ENCODE results near the gene LBH. TPM values are rescaled to one million over a fixed set of nuclear protein-coding genes. Genes with fewer than 3 reads are reported as not detected.

Gene LBH
- total RNA-seq, 2 experiments from 2014 or later: 118 to 123 TPM

- ChIA-PET POLR2A (no interaction called here), CTCF (no interaction called here)
These were observed 46.2 kb downstream of the LBH start for GRCh38 chr2:30277582-30277981.

GRCh38 chr2:30278419-30278818, 47.1 kb downstream of the LBH start:
- POLR2A ChIA-PET: no interaction called here
- CTCF ChIA-PET: no interaction called here

GRCh38 chr2:30280596-30281434, 49.5 kb downstream of the LBH start:
- ChIA-PET POLR2A (no interaction called here), CTCF (no interaction called here)

- ChIA-PET CTCF (no interaction called here), POLR2A (no interaction called here)
These were observed 50.7 kb downstream of the LBH start for GRCh38 chr2:30282081-30282480.

GRCh38 chr2:30282721-30283120, 51.4 kb downstream of the LBH start:
- ChIA-PET CTCF (no interaction called here), POLR2A (no interaction called here)

GRCh38 chr2:30283931-30284565, 52.7 kb downstream of the LBH start:
- CTCF ChIA-PET: no interaction called here
- POLR2A ChIA-PET: interaction anchor here (0.6 kb wide), 1 partner anchor 17 kb away, joined by 3 read pairs; no protein-coding TSS in a partner anchor

- CTCF ChIA-PET: interaction anchor here (1.0 kb wide), 1 partner anchor 49 kb away, joined by 4 read pairs; no protein-coding TSS in a partner anchor
- POLR2A ChIA-PET: no interaction called here
These were observed 54.4 kb downstream of the LBH start for GRCh38 chr2:30285758-30286157.

GRCh38 chr2:30287190-30287840, 56.0 kb downstream of the LBH start:
- CTCF ChIA-PET: interaction anchor here (1.1 kb wide), 1 partner anchor 78 kb away, joined by 3 read pairs; no protein-coding TSS in a partner anchor
- POLR2A ChIA-PET: interaction anchor here (0.7 kb wide), 1 partner anchor 56 kb away, joined by 6 read pairs; the partner anchor contains the start of gene LBH

- ChIA-PET POLR2A (interaction anchor here (1.1 kb wide), 1 partner anchor 94 kb away, joined by 3 read pairs; no protein-coding TSS in a partner anchor), CTCF (interaction anchor here (1.1 kb wide), 1 partner anchor 79 kb away, joined by 3 read pairs; no protein-coding TSS in a partner anchor)
These were observed 56.7 kb downstream of the LBH start for GRCh38 chr2:30287857-30288513.

- ChIA-PET CTCF (interaction anchor here (1.1 kb wide), 1 partner anchor 80 kb away, joined by 3 read pairs; no protein-coding TSS in a partner anchor), POLR2A (interaction anchor here (0.6 to 1.1 kb wide), 2 partner anchors 16 to 93 kb away, joined by 3 to 11 read pairs; no protein-coding TSS in a partner anchor)
These were observed 57.2 kb downstream of the LBH start for GRCh38 chr2:30288561-30288960.

GRCh38 chr2:30293303-30293921, 62.1 kb downstream of the LBH start:
- POLR2A ChIA-PET: no interaction called here

GRCh38 chr2:30294133-30294532, 62.8 kb downstream of the LBH start:
- ChIA-PET POLR2A (no interaction called here), CTCF (no interaction called here)

More at GRCh38 chr2:30293303-30293921, 62.1 kb downstream of the LBH start:
- CTCF ChIA-PET: no interaction called here

- POLR2A ChIA-PET: interaction anchor here (0.6 kb wide), 1 partner anchor 13 kb away, joined by 3 read pairs; no protein-coding TSS in a partner anchor
- CTCF ChIA-PET: no interaction called here
These were observed 65.2 kb downstream of the LBH start for GRCh38 chr2:30296496-30296895.

- POLR2A ChIA-PET: interaction anchor here (0.6 kb wide), 1 partner anchor 67 kb away, joined by 3 read pairs; the partner anchor contains the start of gene LBH
- CTCF ChIA-PET: no interaction called here
These were observed 67.0 kb downstream of the LBH start for GRCh38 chr2:30298302-30298701.

GRCh38 chr2:30300122-30300455, 68.8 kb downstream of the LBH start:
- POLR2A ChIA-PET: no interaction called here
- CTCF ChIA-PET: no interaction called here

- ChIA-PET POLR2A (no interaction called here), CTCF (no interaction called here)
These were observed 69.3 kb downstream of the LBH start for GRCh38 chr2:30300456-30301221.

GRCh38 chr2:30301551-30301950, 70.2 kb downstream of the LBH start:
- ChIA-PET CTCF (no interaction called here), POLR2A (no interaction called here)

GRCh38 chr2:30302566-30302965, 71.2 kb downstream of the LBH start:
- POLR2A ChIA-PET: no interaction called here
- CTCF ChIA-PET: no interaction called here

GRCh38 chr2:30303095-30303494, 71.8 kb downstream of the LBH start:
- CTCF ChIA-PET: no interaction called here
- POLR2A ChIA-PET: no interaction called here
